GM12875 (cell line): Measurements from ENCODE around the gene KLC4.

ENCODE experiments used
- H3K4me3 ChIP-seq: one replicate; pipeline ENCODE4 v1.5.1; 2011; ENCODE audit warnings: low read depth, low read length, control low read depth
- CTCF ChIP-seq: IDR thresholded peaks from 2 replicates; pipeline ENCODE4 v1.5.1; 2011; ENCODE audit warnings: low read depth, mild to moderate bottlenecking, control low read depth, inconsistent platforms, low read length, moderate library complexity, borderline replicate concordance; ENCODE audit not compliant: insufficient read depth

The KLC4 gene

GRCh38 chr6:43120944-43121913 is 61.8 kb downstream of the KLC4 start:
- no peak overlapping the region for H3K4me3 ChIP-seq
- no peak for TF ChIP-seq CTCF

- no peak for TF ChIP-seq CTCF
- no peak overlapping the region for H3K4me3 ChIP-seq
Observed at GRCh38 chr6:43122146-43122545, 62.7 kb downstream of the KLC4 start.

GRCh38 chr6:43123461-43124314 is 64.3 kb downstream of the KLC4 start:
- no peak for TF ChIP-seq CTCF
- H3K4me3 ChIP-seq = no peak overlapping the region

- H3K4me3 ChIP-seq = no peak overlapping the region
- no peak for TF ChIP-seq CTCF
Observed at GRCh38 chr6:43124481-43124880, 65.0 kb downstream of the KLC4 start.
